PC-3 (cell line): ENCODE results near the gene PYROXD2. TPM values are rescaled to one million over a fixed set of nuclear protein-coding genes. Genes with fewer than 3 reads are reported as not detected.

Source experiments
- ATAC-seq: fragments of 200-7000 bp; cut with Tn5 transposase; 2 replicates; pipeline ENCODE4 v1.9.1; 2020; ENCODE audit warnings: mild to moderate bottlenecking, moderate library complexity
- BruUV-seq: library from RNA; stranded (reverse); fragments of 400-500 nt; replicated peaks from 2 replicates; lab custom pipeline; 2021; lab: Mats Ljungman, UMichigan
- CTCF ChIA-PET: fragments of 300-600 bp; sonication (Branson Sonifier 250); formaldehyde crosslinking; loops from one replicate; lab custom pipeline; 2022; ENCODE audit warnings: antibody characterized with exemption; lab: Charles Lee
- POLR2A ChIA-PET: fragments of 300-600 bp; sonication (Branson Sonifier 250); formaldehyde crosslinking; loops from one replicate; lab custom pipeline; 2022; ENCODE audit warnings: antibody characterized with exemption; ENCODE audit not compliant: unreplicated experiment; lab: Charles Lee
- DNase-seq: peaks from one replicate; pipeline ENCODE4 v3.0.0-alpha.2; 2015
- H2AFZ ChIP-seq: fragments of 300-600 bp; sonication (generic); 2 replicates; pipeline ENCODE4 v1.6.0; 2016; ENCODE audit warnings: antibody characterized with exemption, low read length
- H3F3A ChIP-seq: fragments of 300-600 bp; sonication (generic); one replicate; pipeline ENCODE4 v1.6.0; 2017; ENCODE audit warnings: antibody characterized with exemption, low read length, control low read depth, mild to moderate bottlenecking; ENCODE audit not compliant: unreplicated experiment
- H3K27ac ChIP-seq: fragments of 300-600 bp; sonication (generic); 2 replicates; pipeline ENCODE4 v1.5.1; 2016; ENCODE audit warnings: mild to moderate bottlenecking, low read length
- H3K27me3 ChIP-seq: fragments of 300-600 bp; sonication (generic); 2 replicates; pipeline ENCODE4 v1.6.1; 2016; ENCODE audit warnings: low read length, mixed read lengths
- H3K36me3 ChIP-seq: fragments of 300-600 bp; sonication (generic); 2 replicates; pipeline ENCODE4 v1.6.1; 2016; ENCODE audit warnings: low read depth, mixed run types, low read length, mixed read lengths
- H3K4me1 ChIP-seq: fragments of 300-600 bp; sonication (generic); 2 replicates; pipeline ENCODE4 v1.5.1; 2016; ENCODE audit warnings: low read length; ENCODE audit not compliant: insufficient read depth
- H3K4me2 ChIP-seq: fragments of 300-600 bp; sonication (generic); 2 replicates; pipeline ENCODE4 v1.6.0; 2016; ENCODE audit warnings: low read length
- H3K4me3 ChIP-seq: fragments of 300-600 bp; sonication (generic); 2 replicates; pipeline ENCODE4 v1.5.1; 2016; ENCODE audit warnings: mild to moderate bottlenecking, low read length, mixed read lengths
- H3K79me2 ChIP-seq: fragments of 300-600 bp; sonication (generic); 2 replicates; pipeline ENCODE4 v1.6.1; 2017; ENCODE audit warnings: low read length, mixed read lengths
- H3K9ac ChIP-seq: fragments of 300-600 bp; sonication (generic); 2 replicates; pipeline ENCODE4 v1.6.0; 2016; ENCODE audit warnings: mild to moderate bottlenecking, low read length
- H3K9me2 ChIP-seq: fragments of 300-600 bp; sonication (generic); replicated peaks from 2 replicates; pipeline ENCODE4 v1.6.1; 2016; ENCODE audit warnings: mixed run types, low read length, mixed read lengths
- H3K9me3 ChIP-seq: fragments of 300-600 bp; sonication (generic); 2 replicates; pipeline ENCODE4 v1.6.1; 2016; ENCODE audit warnings: low read length, mixed read lengths
- H4K20me1 ChIP-seq: fragments of 300-600 bp; sonication (generic); 2 replicates; pipeline ENCODE4 v1.6.1; 2016; ENCODE audit warnings: low read length, mixed read lengths
- CTCF ChIP-seq: fragments of 300-600 bp; sonication (generic); conservative IDR thresholded peaks from 2 replicates; pipeline ENCODE4 v1.5.1; 2017; ENCODE audit warnings: antibody characterized with exemption, low read depth, mild to moderate bottlenecking, low read length
- EZH2 ChIP-seq: fragments of 300-600 bp; sonication (generic); IDR thresholded peaks from one replicate; pipeline ENCODE4 v1.6.1; 2017; ENCODE audit warnings: antibody characterized with exemption, mild to moderate bottlenecking, low read length; ENCODE audit not compliant: unreplicated experiment
- EZH2phosphoT487 ChIP-seq: fragments of 300-600 bp; sonication (generic); IDR thresholded peaks from 2 replicates; pipeline ENCODE4 v1.6.1; 2018; ENCODE audit warnings: mild to moderate bottlenecking, antibody characterized with exemption, low read length, borderline replicate concordance
- intact Hi-C: fragments of 100-400 bp; cut with micrococcal nuclease; formaldehyde crosslinking; loops from 2 replicates; pipeline ENCODE4 v1.9.0; 2023
- total RNA-seq: library from RNA; depleted of rRNA; stranded (reverse); fragments of >200 nt; gene quantifications from 2 replicates; pipeline ENCODE4 v1.2.3, GENCODE V29; 2014

PYROXD2 gene
- total RNA-seq, 1 experiment from 2014 or later = 3.1 TPM

GRCh38 chr10:98361131-98362025, 53.6 kb downstream of the PYROXD2 start:
- intact Hi-C loops = no loop called here
- no peak overlapping the region for H3K9ac ChIP-seq

GRCh38 chr10:98357194-98357822, 57.7 kb downstream of the PYROXD2 start:
- TF ChIP-seq EZH2 (no peak), EZH2phosphoT487 (no peak), CTCF (no peak)
- intact Hi-C loops = no loop called here
- Histone ChIP-seq H3K4me2 (no peak overlapping the region), H3K9me3 (no peaks in the 10 kb centered on the region), H3K27me3 (no peaks in the 10 kb centered on the region), H2AFZ (no peak overlapping the region), H3K9ac (no peak overlapping the region), H3K4me3 (no peak overlapping the region), H3K4me1 (no peaks in the 10 kb centered on the region), H4K20me1 (no peaks in the 10 kb centered on the region), H3K36me3 (no peaks in the 10 kb centered on the region), H3F3A (no peaks in the 10 kb centered on the region), H3K79me2 (no peaks in the 10 kb centered on the region), H3K27ac (no peak overlapping the region), H3K9me2 (no peaks in the 10 kb centered on the region)
- DNase-seq (no peak), ATAC-seq (no peak)
- CTCF ChIA-PET = no interaction called here
- BruUV-seq = no TSS peak
- POLR2A ChIA-PET = interaction anchor here (0.5 to 0.6 kb wide), 2 partner anchors 9 to 70 kb away, joined by 8 to 18 read pairs; no protein-coding TSS in a partner anchor

More at GRCh38 chr10:98361131-98362025, 53.6 kb downstream of the PYROXD2 start:
- H3K4me3 ChIP-seq = no peak overlapping the region
- POLR2A ChIA-PET = no interaction called here
- no peak overlapping the region for H2AFZ ChIP-seq
- CTCF ChIA-PET = no interaction called here
- no peak overlapping the region for H3K4me2 ChIP-seq
- no peaks in the 10 kb centered on the region for H3K79me2 ChIP-seq
- ATAC-seq (no peak), DNase-seq (no peak)
- H3K27me3 ChIP-seq = no peaks in the 10 kb centered on the region
- no TSS peak for BruUV-seq
- H3K4me1 ChIP-seq = peaks cover 15% of the 10 kb centered on the region
- no peaks in the 10 kb centered on the region for H3K9me3 ChIP-seq
- TF ChIP-seq EZH2 (no peak), EZH2phosphoT487 (no peak), CTCF (no peak)
- H3K27ac ChIP-seq = no peak overlapping the region
- H3F3A ChIP-seq = no peaks in the 10 kb centered on the region
- no peaks in the 10 kb centered on the region for H3K36me3 ChIP-seq
- no peaks in the 10 kb centered on the region for H3K9me2 ChIP-seq
- no peaks in the 10 kb centered on the region for H4K20me1 ChIP-seq
